ENCODE measurements around the gene ME3. TPM values are rescaled to one million over a fixed set of nuclear protein-coding genes. Genes with fewer than 3 reads are reported as not detected.

Gene ME3
- total RNA-seq, 1 experiment from 2014 or later = 0.30 TPM

GRCh38 chr11:86569109-86569508 lies 103.3 kb downstream of the ME3 start:
- ChIA-PET CTCF (interaction anchor here (1.6 kb wide), 1 partner anchor 349 kb away, joined by 3 read pairs; no protein-coding TSS in a partner anchor), POLR2A (no interaction called here), RAD21 (ENCODE audit: low non-redundant PET in 1 of 2, low total read pairs in 2 of 2, uncharacterized antibody in 2 of 2, unreplicated experiment in 2 of 2) (no interaction called here)
- Histone ChIP-seq H3K79me2 (ENCODE audit: insufficient read depth, low read length) (no peaks in the 10 kb centered on the region), H2AFZ (ENCODE audit: low read depth, low read length, poor library complexity, severe bottlenecking) (no peak overlapping the region), H3K9ac (ENCODE audit: low read length) (no peak overlapping the region), H3K4me2 (ENCODE audit: low read length) (no peak overlapping the region), H3K9me2 (ENCODE audit: insufficient read depth) (no peaks in the 10 kb centered on the region), H3K9me3 (ENCODE audit: control insufficient read depth in 1 of 2, insufficient read depth in 1 of 2, low read depth in 1 of 2, low read length in 2 of 2) (no peaks in the 10 kb centered on the region), H3K36me3 (ENCODE audit: control insufficient read depth in 1 of 2, insufficient read depth in 2 of 2, low read length in 2 of 2) (no peaks in the 10 kb centered on the region), H4K20me1 (ENCODE audit: insufficient read depth) (no peaks in the 10 kb centered on the region), H3K27me3 (ENCODE audit: insufficient read depth, low read length) (no peaks in the 10 kb centered on the region; the same call in 1 of the 2 replicates), H3K4me3 (replicated peaks in 1 of 2; ENCODE audit: low read depth in 1 of 2, low read length in 2 of 2) (no peak overlapping the region), H3K4me1 (ENCODE audit: control insufficient read depth in 1 of 2, insufficient read depth in 2 of 2, low read length in 2 of 2) (peaks cover 6 to 17% of the 10 kb centered on the region in 2 experiments; a peak in 2 of 4 replicates), H3K27ac (ENCODE audit: low read depth, low read length) (no peak overlapping the region)
- no TSS peak for BruUV-seq (replicated peaks)
- intact Hi-C loops (cut with micrococcal nuclease) = no loop called here
- TF ChIP-seq CBX3 (IDR thresholded peaks at IDR 0.05; ENCODE audit: low read depth) (no peak), EZH2 (IDR thresholded peaks at IDR 0.05) (no peak), ATF3 (IDR thresholded peaks at IDR 0.05) (no peak), ELF1 (IDR thresholded peaks at IDR 0.05; ENCODE audit: borderline replicate concordance, low read depth) (no peak), CEBPB (IDR thresholded peaks at IDR 0.05; ENCODE audit: low read depth) (no peak), TCF7L2 (IDR thresholded peaks at IDR 0.05; ENCODE audit: borderline replicate concordance, extremely low read depth, insufficient read depth, insufficient read length) (no peak), ZBTB33 (IDR thresholded peaks at IDR 0.05; ENCODE audit: extremely low read depth, insufficient replicate concordance, low read length) (no peak), ZNF274 (IDR thresholded peaks at IDR 0.05; ENCODE audit: low read depth, low read length) (no peak), EGR1 (IDR thresholded peaks at IDR 0.05; ENCODE audit: low read depth) (no peak), FOSL1 (IDR thresholded peaks at IDR 0.05; ENCODE audit: low read depth) (no peak), ZFX (IDR thresholded peaks at IDR 0.05) (no peak), JUND (IDR thresholded peaks at IDR 0.05) (no peak), RAD21 (IDR thresholded peaks at IDR 0.05; ENCODE audit: low read depth) (no peak), SP1 (IDR thresholded peaks at IDR 0.05; ENCODE audit: low read depth) (no peak), POLR2AphosphoS5 (IDR thresholded peaks at IDR 0.05; ENCODE audit: low read depth, low read length) (no peak), MAX (IDR thresholded peaks at IDR 0.05) (no peak)
- no peak for ATAC-seq
- DNase-seq (ENCODE audit: low read depth, low spot score) = no peak

Measured in HCT116 (cell line).